ENCODE data around the gene RPS21.

DNA sequence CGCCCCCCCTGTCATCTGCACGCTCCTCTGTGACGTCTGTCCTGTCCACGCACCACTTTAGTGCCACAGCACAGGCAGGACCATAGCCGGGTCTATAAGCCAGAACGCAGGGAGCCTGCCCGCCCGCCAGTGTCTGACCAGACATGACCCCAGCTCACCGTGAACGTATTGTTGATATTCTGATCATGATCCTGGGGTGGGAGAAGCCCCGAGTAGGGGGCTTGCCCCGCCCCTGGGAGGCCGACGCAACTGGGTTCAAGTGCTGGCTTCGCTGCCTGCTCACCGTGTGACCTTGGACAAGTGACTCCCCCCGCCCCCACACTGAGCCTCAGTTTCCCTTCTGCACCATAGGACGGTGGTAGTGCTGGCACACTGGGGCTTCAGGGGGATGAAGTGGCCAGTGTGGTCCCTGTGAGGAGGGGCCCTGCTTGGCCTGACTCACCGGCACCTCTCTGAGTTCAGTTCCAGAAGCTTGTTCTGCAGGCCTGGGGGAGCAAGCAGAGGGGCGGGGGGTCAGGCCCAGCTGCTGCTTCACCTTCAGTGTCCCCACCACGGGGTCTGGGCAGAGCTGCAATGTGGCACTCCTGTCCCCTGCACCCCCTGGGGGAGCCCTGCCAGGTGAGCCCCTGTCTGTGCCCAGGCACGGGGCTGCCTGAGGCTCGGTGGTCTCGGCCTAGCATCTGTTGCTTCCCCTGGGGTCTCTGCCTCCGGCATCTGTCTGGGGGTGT, 31.2 kb downstream of the RPS21 start:
- TF ChIP-seq POLR2A (IDR thresholded peaks at IDR 0.05) (no peak), EP300 (IDR thresholded peaks at IDR 0.05; ENCODE audit: low read depth) (no peak), POLR2AphosphoS5 (IDR thresholded peaks at IDR 0.05) (no peak)
- TF ChIP-seq, protein P1, sequence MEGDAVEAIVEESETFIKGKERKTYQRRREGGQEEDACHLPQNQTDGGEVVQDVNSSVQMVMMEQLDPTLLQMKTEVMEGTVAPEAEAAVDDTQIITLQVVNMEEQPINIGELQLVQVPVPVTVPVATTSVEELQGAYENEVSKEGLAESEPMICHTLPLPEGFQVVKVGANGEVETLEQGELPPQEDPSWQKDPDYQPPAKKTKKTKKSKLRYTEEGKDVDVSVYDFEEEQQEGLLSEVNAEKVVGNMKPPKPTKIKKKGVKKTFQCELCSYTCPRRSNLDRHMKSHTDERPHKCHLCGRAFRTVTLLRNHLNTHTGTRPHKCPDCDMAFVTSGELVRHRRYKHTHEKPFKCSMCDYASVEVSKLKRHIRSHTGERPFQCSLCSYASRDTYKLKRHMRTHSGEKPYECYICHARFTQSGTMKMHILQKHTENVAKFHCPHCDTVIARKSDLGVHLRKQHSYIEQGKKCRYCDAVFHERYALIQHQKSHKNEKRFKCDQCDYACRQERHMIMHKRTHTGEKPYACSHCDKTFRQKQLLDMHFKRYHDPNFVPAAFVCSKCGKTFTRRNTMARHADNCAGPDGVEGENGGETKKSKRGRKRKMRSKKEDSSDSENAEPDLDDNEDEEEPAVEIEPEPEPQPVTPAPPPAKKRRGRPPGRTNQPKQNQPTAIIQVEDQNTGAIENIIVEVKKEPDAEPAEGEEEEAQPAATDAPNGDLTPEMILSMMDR (IDR thresholded peaks at IDR 0.05): no peak

All from transverse colon (tissue), 4 donors.